GM12891 (cell line): ENCODE data around the gene EXD3.

ENCODE experiments used
- POLR2A ChIP-seq: IDR thresholded peaks from 2 replicates; pipeline ENCODE4 v1.6.1; 2011; ENCODE audit warnings: low read depth, low read length, control low read depth
- POLR2AphosphoS5 ChIP-seq: IDR thresholded peaks from 2 replicates; pipeline ENCODE4 v1.6.1; 2011; ENCODE audit warnings: low read depth, low read length, control low read depth
- TAF1 ChIP-seq: IDR thresholded peaks from 2 replicates; pipeline ENCODE4 v1.6.1; 2011; ENCODE audit warnings: low read depth, low read length, control low read depth

DNA sequence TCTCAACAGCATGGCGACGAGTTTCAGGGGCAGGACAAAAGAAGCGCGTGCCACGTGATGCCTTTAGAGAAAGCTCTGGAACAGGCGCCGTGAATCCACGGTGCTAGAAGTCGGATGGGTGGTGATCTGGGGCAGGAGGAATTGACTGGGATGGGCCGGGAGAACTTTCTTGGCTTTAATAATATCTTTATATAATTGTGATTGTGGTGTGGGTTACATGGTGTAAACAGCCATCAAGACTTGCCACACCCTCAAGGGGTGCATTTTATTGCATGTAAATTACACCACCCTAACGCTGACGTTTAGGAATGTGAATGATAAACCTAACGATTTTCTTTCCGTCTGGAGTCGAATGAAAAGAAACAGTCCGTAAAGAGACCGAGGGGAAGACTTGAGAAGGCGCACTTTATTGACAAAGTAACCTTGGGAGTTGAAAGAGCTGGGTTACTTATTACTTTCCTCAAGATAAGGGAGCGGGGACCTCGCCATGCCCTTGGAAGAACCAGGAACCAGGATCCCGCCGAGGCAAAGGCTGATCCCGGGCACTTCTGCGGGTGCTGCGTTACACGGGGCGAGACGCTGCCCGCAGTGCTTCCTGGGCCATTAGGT, 129.4 kb downstream of the EXD3 start:
- TF ChIP-seq POLR2AphosphoS5 = no peak
- no peak for TF ChIP-seq POLR2A
- no peak for TF ChIP-seq TAF1
